Activated CD4-positive, alpha-beta T cell treated with anti-CD3 and anti-CD28 coated beads, Interleukin-2, amount 10 ng/mL, durations not matched to agents 7 days and 5 days (primary cell): ENCODE data around the gene ARID3A. TPM values are rescaled to one million over a fixed set of nuclear protein-coding genes. Genes with fewer than 3 reads are reported as not detected.
A peak's percentile ranks its signal among the peaks of the same experiment; 100 is the strongest.

Source experiments
- CTCF ChIA-PET: fragments of 350-600 bp; sonication (Branson Sonifier 250); formaldehyde crosslinking; loops from one replicate; lab custom pipeline; 2021; ENCODE audit warnings: antibody characterized with exemption; lab: Charles Lee
- POLR2A ChIA-PET: fragments of 350-600 bp; sonication (Branson Sonifier 250); formaldehyde crosslinking; loops from one replicate; lab custom pipeline; 2021; ENCODE audit warnings: antibody characterized with exemption; lab: Charles Lee
- DNase-seq: peaks from one replicate; pipeline ENCODE4 v3.0.0-alpha.2; 2020
- H3K27ac Mint-ChIP-seq: one replicate; pipeline ENCODE4 v1.8.0; 2021; ENCODE audit warnings: mild to moderate bottlenecking, moderate library complexity, mixed read lengths
- H3K27me3 Mint-ChIP-seq: one replicate; pipeline ENCODE4 v1.8.0; 2021; ENCODE audit warnings: mixed read lengths
- H3K36me3 Mint-ChIP-seq: one replicate; pipeline ENCODE4 v1.8.0; 2021; ENCODE audit warnings: low read depth, mixed read lengths
- H3K4me1 Mint-ChIP-seq: one replicate; pipeline ENCODE4 v1.8.0; 2021; ENCODE audit warnings: mixed read lengths
- H3K4me3 Mint-ChIP-seq: one replicate; pipeline ENCODE4 v1.8.0; 2021; ENCODE audit warnings: mild to moderate bottlenecking, moderate library complexity, mixed read lengths
- H3K9me3 Mint-ChIP-seq: one replicate; pipeline ENCODE4 v1.8.0; 2021; ENCODE audit warnings: mixed read lengths
- total RNA-seq, 2 experiments: library from RNA; stranded (reverse); gene quantifications; one replicate each; pipeline ENCODE4 v1.2.3, GENCODE V29; 2021

The ARID3A gene
- total RNA-seq, 2 experiments from 2014 or later = 25.8 to 28.4 TPM

DNA sequence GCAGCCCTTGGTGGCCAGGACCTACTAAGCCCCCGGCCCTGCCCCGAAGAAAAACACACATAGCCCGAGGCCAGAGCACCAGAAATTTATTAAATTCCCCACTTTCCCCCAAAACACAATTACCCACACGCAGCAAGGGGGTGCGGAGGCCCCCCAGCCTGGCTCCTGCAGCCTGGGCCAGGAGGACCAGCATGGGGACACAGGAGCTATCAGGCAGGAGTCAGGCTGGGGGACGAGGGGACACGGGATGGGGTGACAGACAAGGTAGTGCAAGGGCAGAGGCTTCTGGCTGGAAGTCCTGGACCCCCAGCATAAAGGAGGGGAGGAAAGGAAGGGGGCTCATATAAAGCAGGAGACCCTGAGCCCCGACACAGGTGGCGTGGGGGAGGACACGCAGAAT, 29.4 kb upstream of the ARID3A start:
- peaks cover 26% of the 10 kb centered on the region for H3K4me1 Mint-ChIP-seq
- no peak overlapping the region for H3K4me3 Mint-ChIP-seq
- ChIA-PET POLR2A (no interaction called here), CTCF (interaction anchor here (0.6 to 2.2 kb wide), 5 partner anchors 10 to 56 kb away, joined by 3 to 6 read pairs (median 5); no protein-coding TSS in a partner anchor)
- DNase-seq = no peak
- peaks cover 20% of the 10 kb centered on the region for H3K36me3 Mint-ChIP-seq
- no peaks in the 10 kb centered on the region for H3K9me3 Mint-ChIP-seq
- no peak overlapping the region for H3K27ac Mint-ChIP-seq
- no peaks in the 10 kb centered on the region for H3K27me3 Mint-ChIP-seq

DNA sequence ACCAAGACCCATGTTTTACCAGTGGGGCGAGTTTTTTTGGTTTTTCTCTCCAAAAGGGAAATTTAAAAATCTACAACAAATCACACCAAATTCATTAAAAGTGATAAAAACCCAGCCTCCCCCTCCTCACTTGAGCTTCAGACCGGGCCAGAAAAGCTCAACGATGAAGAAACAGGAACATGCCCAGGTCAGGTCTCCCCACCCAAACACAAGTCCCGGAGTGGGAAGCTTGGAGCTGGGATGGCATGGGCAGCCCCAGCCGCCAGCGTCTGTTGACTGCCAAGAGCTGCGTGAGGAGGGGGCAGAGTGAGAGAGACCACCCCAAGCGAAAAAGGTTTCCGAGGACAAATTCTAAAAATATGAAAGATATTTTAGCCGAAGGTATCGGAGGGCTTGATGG, 28.8 kb upstream of the ARID3A start:
- H3K9me3 Mint-ChIP-seq = no peaks in the 10 kb centered on the region
- peaks cover 27% of the 10 kb centered on the region for H3K4me1 Mint-ChIP-seq
- DNase-seq = no peak
- no peaks in the 10 kb centered on the region for H3K27me3 Mint-ChIP-seq
- no peak overlapping the region for H3K27ac Mint-ChIP-seq
- H3K4me3 Mint-ChIP-seq = no peak overlapping the region
- ChIA-PET POLR2A (no interaction called here), CTCF (interaction anchor here (0.6 to 2.2 kb wide), 5 partner anchors 9 to 297 kb away, joined by 3 to 6 read pairs (median 5); no protein-coding TSS in a partner anchor)
- peaks cover 21% of the 10 kb centered on the region for H3K36me3 Mint-ChIP-seq

DNA sequence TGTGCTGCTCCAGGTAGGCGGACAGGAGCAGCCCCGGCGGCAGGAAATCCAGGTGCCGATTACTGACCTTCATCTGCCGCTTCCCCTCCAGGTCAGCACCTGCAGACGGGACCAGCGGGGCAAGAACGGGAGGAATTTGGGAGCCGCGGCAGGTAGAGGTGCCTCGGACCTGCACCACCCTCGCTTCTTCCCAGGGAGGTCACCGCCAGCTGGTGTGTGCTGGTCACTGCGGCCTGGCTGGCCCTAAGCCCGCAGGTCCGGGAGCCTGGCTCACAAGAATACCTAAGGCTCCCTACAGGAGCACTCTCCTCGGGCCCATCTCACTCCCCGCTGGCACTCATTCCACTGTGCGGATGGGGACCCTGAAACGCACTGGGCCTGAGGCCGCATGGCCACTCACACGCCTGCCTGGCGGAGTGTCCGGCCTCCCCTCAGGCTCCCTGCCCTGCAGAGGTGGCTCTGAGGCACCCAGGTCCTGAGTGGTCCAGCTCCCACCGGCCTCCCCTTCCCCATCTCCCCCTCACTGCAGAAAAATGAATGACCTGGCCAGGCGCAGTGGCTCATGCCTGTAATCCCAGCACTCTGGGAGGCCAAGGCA, 28.3 kb upstream of the ARID3A start:
- no peak for DNase-seq
- H3K27ac Mint-ChIP-seq = no peak overlapping the region

DNA sequence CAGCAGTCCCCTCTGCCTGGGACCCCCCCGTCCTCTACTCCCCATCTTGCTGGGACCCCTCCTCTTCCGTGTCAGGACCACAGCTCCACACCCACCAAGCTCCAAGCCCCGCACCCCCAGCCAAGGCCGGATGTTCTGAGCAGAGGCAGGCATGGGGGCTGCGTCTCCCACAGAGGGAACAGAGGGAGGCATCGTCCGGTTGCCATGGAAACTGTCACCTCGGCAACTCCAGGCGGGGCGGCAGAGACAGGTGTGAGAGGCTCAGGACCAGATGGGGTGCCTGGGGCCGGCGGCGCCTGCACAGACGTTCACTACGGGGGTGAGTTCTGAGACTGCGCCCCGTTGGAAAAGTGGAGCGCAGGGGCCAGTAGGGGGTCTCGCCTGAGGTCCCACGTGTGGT, 27.2 kb upstream of the ARID3A start:
- Mint-ChIP-seq H3K9me3 (no peaks in the 10 kb centered on the region), H3K27me3 (no peaks in the 10 kb centered on the region), H3K36me3 (peaks cover 20% of the 10 kb centered on the region), H3K27ac (no peak overlapping the region), H3K4me3 (no peak overlapping the region), H3K4me1 (peaks cover 19% of the 10 kb centered on the region)
- POLR2A ChIA-PET = no interaction called here
- CTCF ChIA-PET = interaction anchor here (2.2 kb wide), 1 partner anchor 35 kb away, joined by 5 read pairs; no protein-coding TSS in a partner anchor
- peak; percentile 54 for DNase-seq

More for the DNA sequence above, 28.3 kb upstream of the ARID3A start:
- Mint-ChIP-seq H3K27me3 (no peaks in the 10 kb centered on the region), H3K4me1 (peaks cover 26% of the 10 kb centered on the region), H3K36me3 (peaks cover 21% of the 10 kb centered on the region), H3K4me3 (no peak overlapping the region), H3K9me3 (no peaks in the 10 kb centered on the region)
- POLR2A ChIA-PET = no interaction called here
- CTCF ChIA-PET = interaction anchor here (0.6 to 2.2 kb wide), 5 partner anchors 9 to 296 kb away, joined by 3 to 6 read pairs (median 5); no protein-coding TSS in a partner anchor

DNA sequence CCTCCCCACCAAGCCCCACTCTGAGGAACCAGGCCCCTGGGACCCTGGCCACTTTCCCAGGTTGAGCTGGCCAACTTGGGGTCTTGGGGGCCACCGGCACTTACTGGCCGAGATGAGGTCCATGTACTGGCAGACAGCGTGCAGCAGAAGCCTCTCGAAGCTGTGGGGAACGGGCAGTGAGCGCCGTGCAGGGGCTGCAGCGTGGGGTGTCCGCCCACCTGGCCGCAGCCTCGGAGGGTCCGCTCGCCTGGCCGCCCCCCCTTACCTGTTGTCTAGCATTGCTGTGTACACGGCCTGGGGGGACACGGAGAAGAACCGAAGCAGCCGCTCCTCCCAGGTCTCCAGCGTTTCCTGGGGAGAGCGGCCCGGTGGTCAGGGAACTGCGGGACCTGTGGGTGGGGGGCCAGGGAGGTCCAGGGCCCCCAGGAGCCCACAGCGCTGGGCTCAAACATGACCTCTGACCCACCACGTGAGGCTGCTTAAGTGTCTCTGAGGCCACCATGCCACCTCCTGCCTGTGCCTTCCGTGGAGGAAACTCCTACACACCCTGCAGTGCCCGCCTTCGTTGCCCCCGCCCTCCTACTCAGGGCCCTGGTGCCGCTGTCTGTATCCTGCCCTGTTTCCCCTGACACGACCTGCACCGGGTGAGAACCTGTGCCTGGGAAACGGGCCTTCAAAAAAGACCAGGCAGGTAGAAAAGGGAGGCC, 26.3 kb upstream of the ARID3A start:
- H3K27me3 Mint-ChIP-seq = no peaks in the 10 kb centered on the region
- no peak for DNase-seq
- H3K4me1 Mint-ChIP-seq = peaks cover 21% of the 10 kb centered on the region
- H3K27ac Mint-ChIP-seq = no peak overlapping the region
- H3K36me3 Mint-ChIP-seq = peaks cover 25% of the 10 kb centered on the region
- no peaks in the 10 kb centered on the region for H3K9me3 Mint-ChIP-seq
- no peak overlapping the region for H3K4me3 Mint-ChIP-seq
- CTCF ChIA-PET = no interaction called here
- POLR2A ChIA-PET = no interaction called here

DNA sequence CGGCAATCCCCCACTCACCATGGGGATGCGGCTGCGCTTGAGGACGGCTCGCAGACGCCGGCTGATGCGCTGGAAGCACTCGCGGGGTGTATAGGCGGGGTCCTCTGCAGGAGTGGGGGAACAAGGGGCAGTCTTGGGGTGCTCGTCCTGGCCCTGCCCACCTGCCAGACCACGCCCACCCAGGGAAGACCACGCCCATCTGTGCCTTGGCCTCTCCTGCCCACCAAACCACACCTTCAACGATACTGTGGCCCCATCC, 25.9 kb upstream of the ARID3A start:
- ChIA-PET POLR2A (no interaction called here), CTCF (no interaction called here)
- Mint-ChIP-seq H3K9me3 (no peaks in the 10 kb centered on the region), H3K36me3 (peaks cover 26% of the 10 kb centered on the region), H3K4me3 (no peak overlapping the region), H3K27ac (peak overlapping the region; percentile 41), H3K27me3 (no peaks in the 10 kb centered on the region), H3K4me1 (peaks cover 21% of the 10 kb centered on the region)
- no peak for DNase-seq

DNA sequence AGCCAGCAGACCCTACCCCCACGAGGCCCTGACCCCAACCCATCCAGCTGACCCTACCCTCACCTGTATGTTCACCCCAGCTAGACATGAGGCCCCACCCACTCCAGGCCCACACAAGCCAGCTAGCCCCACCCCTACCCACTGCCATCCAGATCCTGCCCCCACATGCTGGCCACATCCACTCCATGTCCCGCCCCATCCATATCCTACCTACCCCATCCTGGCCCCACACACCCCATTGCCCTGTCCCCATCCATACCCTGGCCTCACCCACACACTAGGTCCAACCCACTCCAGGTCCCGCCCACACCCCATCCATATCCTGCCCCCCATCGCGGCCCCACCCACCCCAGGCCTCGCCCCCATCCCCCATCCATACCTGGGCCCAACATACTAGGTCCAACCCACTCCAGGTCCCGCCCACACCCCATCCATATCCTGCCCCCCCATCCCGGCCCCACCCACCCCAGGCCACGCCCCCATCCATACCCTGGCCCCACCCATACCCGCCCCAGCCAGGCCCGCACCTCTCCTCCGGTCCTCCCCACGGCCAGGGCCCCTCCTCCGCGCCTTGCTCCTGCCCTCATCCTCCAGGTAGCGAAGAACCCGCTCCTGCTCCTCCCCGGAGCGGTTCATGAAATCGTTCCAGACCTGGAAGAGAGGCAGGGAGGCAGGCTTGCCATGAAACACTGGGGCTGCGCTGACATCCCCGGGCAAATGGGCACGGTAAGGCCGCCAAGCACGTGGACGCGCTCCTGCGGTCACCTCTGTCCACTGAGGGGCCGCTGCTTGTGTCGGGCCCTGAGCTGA, 25.3 kb upstream of the ARID3A start:
- ChIA-PET POLR2A (no interaction called here), CTCF (no interaction called here)

DNA sequence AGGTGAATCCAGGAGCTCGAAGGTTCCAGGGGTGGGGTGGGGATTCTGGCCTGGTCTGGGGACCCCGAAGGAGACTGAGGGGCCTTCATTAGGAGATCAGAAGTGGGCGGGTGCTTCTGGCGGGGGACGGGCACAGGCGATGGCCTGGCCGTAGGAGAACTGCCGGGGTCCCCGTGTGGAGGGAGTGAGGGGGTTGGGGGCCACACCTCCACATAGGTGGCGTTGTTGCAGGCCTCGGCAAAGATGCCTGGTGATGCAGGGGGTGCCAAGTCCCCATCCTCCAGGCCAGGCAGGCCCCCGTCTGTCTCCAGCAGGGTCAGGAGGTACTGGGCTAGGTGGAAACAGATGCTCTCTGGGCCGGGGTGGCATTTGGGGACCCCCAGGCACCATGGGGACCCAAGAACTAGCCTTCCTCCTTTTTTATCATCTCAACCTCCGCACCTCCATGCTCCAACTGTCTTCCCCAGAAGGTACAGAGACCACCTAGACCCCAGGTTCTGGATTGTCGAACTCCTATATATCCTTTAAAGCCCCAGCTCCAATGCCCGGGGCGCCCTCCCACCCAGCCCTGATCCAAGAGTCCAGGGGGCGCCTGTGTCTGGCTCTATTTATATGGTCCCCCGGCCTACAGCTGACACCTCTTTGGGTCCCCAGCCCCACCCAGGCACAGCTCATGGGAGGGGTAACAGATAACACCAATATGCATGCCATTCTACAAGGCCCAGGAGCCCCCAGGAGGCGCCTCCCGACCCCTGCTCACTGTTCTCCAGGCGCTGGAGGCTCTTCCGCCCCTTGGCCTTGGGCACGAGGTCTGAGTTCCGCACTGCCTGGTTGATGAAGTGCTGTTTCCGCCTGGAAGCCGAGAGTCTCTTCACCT, 24.4 kb upstream of the ARID3A start:
- Mint-ChIP-seq H3K27me3 (no peaks in the 10 kb centered on the region), H3K9me3 (no peaks in the 10 kb centered on the region), H3K27ac (no peak overlapping the region), H3K4me3 (no peak overlapping the region), H3K4me1 (peaks cover 31% of the 10 kb centered on the region), H3K36me3 (peaks cover 27% of the 10 kb centered on the region)
- POLR2A ChIA-PET = no interaction called here
- CTCF ChIA-PET = interaction anchor here (0.6 to 1.2 kb wide), 3 partner anchors 8 to 81 kb away, joined by 3 to 7 read pairs (median 6); partner anchors contain the start of genes MED16 and RNU6-9
- no peak for DNase-seq

More for the DNA sequence above, 25.3 kb upstream of the ARID3A start:
- Mint-ChIP-seq H3K9me3 (no peaks in the 10 kb centered on the region), H3K4me3 (no peak overlapping the region), H3K36me3 (peaks cover 26% of the 10 kb centered on the region), H3K27ac (peak overlapping the region; percentile 41), H3K4me1 (peaks cover 23% of the 10 kb centered on the region), H3K27me3 (no peaks in the 10 kb centered on the region)
- peak; percentile 43 for DNase-seq

DNA sequence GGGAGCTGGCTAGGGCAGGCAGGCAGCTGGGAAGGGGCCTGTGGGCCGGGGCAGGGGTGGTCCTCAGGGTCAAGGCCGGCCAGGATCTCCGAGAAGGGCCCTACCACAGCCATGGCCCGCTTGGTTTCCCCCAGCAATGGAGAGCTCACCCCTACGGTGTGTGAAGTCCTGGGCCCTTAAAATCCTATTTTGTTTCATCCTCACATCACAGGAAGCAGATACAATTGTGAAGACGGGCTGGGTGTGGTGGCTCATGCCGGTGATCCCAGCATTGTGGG, 23.8 kb upstream of the ARID3A start:
- no peaks in the 10 kb centered on the region for H3K9me3 Mint-ChIP-seq
- CTCF ChIA-PET = interaction anchor here (0.6 to 1.2 kb wide), 4 partner anchors 9 to 80 kb away, joined by 3 to 7 read pairs (median 4); partner anchors contain the start of genes AZU1, MED16 and RNU6-9
- POLR2A ChIA-PET = no interaction called here
- no peaks in the 10 kb centered on the region for H3K27me3 Mint-ChIP-seq
- H3K36me3 Mint-ChIP-seq = peaks cover 26% of the 10 kb centered on the region
- H3K27ac Mint-ChIP-seq = no peak overlapping the region
- DNase-seq = no peak
- H3K4me1 Mint-ChIP-seq = peaks cover 35% of the 10 kb centered on the region
- no peak overlapping the region for H3K4me3 Mint-ChIP-seq

DNA sequence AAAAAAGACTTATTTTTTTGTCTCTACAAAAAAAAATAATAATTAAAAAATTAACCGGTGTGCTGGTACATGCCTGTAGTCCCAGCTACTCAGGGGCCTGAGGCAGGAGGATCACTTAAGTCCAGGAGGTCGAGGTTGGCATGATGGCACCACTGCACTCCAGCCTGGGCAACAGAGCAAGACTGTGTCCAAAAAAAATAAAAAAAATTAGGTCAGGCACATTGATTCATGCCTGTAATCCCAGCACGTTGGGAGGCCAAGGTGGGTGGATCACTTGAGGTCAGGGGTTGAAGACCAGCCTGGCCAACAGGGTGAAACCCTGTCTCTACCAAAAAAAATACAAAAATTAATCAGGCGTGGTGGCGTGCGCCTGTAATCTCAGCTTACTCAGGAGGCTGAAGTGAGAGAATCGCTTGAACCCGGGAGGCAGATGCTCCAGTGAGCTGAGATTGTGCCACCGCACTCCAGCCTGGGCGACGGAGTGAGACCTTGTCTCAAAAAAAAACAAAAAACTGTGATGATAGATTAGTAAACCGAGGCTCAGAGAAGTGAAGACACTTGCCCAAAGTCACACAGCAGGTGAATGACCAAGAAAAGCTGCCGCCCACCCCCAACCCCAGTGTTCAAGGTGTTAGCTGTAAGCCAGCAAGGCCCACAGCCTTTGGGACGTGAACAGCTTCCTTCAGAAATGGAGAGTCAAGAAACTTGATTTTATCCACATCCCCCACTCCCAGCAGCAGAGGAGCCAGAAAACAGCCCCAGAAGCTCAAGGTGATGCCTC, 23.2 kb upstream of the ARID3A start:
- POLR2A ChIA-PET = no interaction called here
- H3K27ac Mint-ChIP-seq = no peak overlapping the region
- H3K9me3 Mint-ChIP-seq = no peaks in the 10 kb centered on the region
- CTCF ChIA-PET = interaction anchor here (1.1 to 1.2 kb wide), 4 partner anchors 9 to 79 kb away, joined by 3 to 6 read pairs (median 3); partner anchors contain the start of genes AZU1, MED16 and RNU6-9
- no peak overlapping the region for H3K4me3 Mint-ChIP-seq
- H3K27me3 Mint-ChIP-seq = no peaks in the 10 kb centered on the region
- peaks cover 25% of the 10 kb centered on the region for H3K36me3 Mint-ChIP-seq
- peaks cover 41% of the 10 kb centered on the region for H3K4me1 Mint-ChIP-seq
- DNase-seq = no peak

DNA sequence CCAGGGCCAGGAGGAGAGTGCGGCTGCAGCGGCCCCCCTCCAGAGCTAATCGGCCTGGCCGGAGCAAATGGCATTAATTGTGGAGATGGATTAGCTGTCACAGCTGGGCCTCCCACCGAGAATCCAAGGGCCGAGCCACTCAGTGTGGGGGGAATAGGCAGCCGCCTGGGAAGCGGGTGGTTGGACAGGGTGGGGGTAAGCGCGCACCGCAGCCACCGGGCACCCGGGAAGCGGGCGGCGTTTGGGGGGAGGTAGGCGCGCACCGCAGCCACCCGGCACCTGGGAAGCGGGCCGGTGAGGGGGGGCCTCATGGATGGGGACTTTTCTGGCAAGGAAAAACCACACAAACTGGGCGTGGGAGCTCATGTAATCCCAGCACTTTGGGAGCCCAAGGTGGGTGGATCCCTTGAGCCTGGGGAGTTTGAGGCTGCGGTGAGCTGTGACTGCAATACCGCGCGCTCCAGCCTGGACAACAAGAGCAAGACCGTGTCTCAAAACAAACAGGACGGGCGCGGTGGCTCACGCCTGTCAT, 22.5 kb upstream of the ARID3A start:
- Mint-ChIP-seq H3K4me1 (peaks cover 47% of the 10 kb centered on the region), H3K36me3 (peaks cover 25% of the 10 kb centered on the region), H3K27me3 (no peaks in the 10 kb centered on the region), H3K9me3 (no peaks in the 10 kb centered on the region), H3K27ac (no peak overlapping the region), H3K4me3 (no peak overlapping the region)
- POLR2A ChIA-PET = no interaction called here
- CTCF ChIA-PET = interaction anchor here (1.1 to 2.3 kb wide), 3 partner anchors 10 to 75 kb away, joined by 3 to 7 read pairs (median 3); partner anchors contain the start of genes AZU1, MED16 and RNU6-9
- no peak for DNase-seq
